Activated T-helper 2 cell treated with anti-CD3 and anti-CD28 coated beads, Interferon-gamma antibody, Interleukin-2, Interleukin-4, amounts not matched to agents 10 μg/mL and 5 μg/mL and 100 μg/mL, durations not matched to agents 14 hours and 24 hours and 36 hours (primary cell): ENCODE measurements around the gene TJP3. TPM values are rescaled to one million over a fixed set of nuclear protein-coding genes. Genes with fewer than 3 reads are reported as not detected.
A peak's percentile ranks its signal among the peaks of the same experiment; 100 is the strongest.
"Not testable (repeated sequence)": the region's sequence is repeated elsewhere in the genome, so short reads cannot be mapped to it uniquely, and the experiment has no call there.

Source experiments
- DNase-seq: peaks from one replicate; pipeline ENCODE4 v3.0.0; 2021; ENCODE audit warnings: low spot score
- H3K27ac Mint-ChIP-seq: one replicate; pipeline ENCODE4 v1.8.0; 2021; ENCODE audit warnings: mixed read lengths
- H3K27me3 Mint-ChIP-seq: one replicate; pipeline ENCODE4 v1.8.0; 2021; ENCODE audit warnings: low read depth, mixed read lengths
- H3K36me3 Mint-ChIP-seq: one replicate; pipeline ENCODE4 v1.8.0; 2021; ENCODE audit warnings: low read depth, mixed read lengths
- H3K4me1 Mint-ChIP-seq: one replicate; pipeline ENCODE4 v1.8.0; 2021; ENCODE audit warnings: low read depth, mixed read lengths
- H3K4me3 Mint-ChIP-seq: one replicate; pipeline ENCODE4 v1.8.0; 2021; ENCODE audit warnings: low read depth, mild to moderate bottlenecking, moderate library complexity, mixed read lengths
- H3K9me3 Mint-ChIP-seq: one replicate; pipeline ENCODE4 v1.8.0; 2021; ENCODE audit warnings: mixed read lengths
- intact Hi-C: fragments of 100-400 bp; cut with micrococcal nuclease; formaldehyde crosslinking; loops from one replicate; pipeline ENCODE4 v1.15.1; 2023
- total RNA-seq: library from RNA; stranded (reverse); gene quantifications from 2 replicates; pipeline ENCODE4 v1.2.3, GENCODE V29; 2022

Gene TJP3, protein sequence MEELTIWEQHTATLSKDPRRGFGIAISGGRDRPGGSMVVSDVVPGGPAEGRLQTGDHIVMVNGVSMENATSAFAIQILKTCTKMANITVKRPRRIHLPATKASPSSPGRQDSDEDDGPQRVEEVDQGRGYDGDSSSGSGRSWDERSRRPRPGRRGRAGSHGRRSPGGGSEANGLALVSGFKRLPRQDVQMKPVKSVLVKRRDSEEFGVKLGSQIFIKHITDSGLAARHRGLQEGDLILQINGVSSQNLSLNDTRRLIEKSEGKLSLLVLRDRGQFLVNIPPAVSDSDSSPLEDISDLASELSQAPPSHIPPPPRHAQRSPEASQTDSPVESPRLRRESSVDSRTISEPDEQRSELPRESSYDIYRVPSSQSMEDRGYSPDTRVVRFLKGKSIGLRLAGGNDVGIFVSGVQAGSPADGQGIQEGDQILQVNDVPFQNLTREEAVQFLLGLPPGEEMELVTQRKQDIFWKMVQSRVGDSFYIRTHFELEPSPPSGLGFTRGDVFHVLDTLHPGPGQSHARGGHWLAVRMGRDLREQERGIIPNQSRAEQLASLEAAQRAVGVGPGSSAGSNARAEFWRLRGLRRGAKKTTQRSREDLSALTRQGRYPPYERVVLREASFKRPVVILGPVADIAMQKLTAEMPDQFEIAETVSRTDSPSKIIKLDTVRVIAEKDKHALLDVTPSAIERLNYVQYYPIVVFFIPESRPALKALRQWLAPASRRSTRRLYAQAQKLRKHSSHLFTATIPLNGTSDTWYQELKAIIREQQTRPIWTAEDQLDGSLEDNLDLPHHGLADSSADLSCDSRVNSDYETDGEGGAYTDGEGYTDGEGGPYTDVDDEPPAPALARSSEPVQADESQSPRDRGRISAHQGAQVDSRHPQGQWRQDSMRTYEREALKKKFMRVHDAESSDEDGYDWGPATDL
- 0.41 and 0.48 TPM in 2 replicates for total RNA-seq

GRCh38 chr19:3708207-3708931 lies at the start of gene TJP3:
Gene TJP3, plus strand, starts transcription at chr19:3708384. Its CDS starts 20,049 bp downstream, at chr19:3728433.
- Mint-ChIP-seq H3K27ac (no peak within 1 kb of the TSS), H3K4me3 (no peak within 1 kb of the TSS), H3K36me3 (no peaks in the 10 kb centered on the region), H3K4me1 (no peaks in the 10 kb centered on the region), H3K27me3 (peaks cover 12% of the 10 kb centered on the region), H3K9me3 (no peaks in the 10 kb centered on the region)
- no peak for DNase-seq
- intact Hi-C loops: no loop called here

DNA sequence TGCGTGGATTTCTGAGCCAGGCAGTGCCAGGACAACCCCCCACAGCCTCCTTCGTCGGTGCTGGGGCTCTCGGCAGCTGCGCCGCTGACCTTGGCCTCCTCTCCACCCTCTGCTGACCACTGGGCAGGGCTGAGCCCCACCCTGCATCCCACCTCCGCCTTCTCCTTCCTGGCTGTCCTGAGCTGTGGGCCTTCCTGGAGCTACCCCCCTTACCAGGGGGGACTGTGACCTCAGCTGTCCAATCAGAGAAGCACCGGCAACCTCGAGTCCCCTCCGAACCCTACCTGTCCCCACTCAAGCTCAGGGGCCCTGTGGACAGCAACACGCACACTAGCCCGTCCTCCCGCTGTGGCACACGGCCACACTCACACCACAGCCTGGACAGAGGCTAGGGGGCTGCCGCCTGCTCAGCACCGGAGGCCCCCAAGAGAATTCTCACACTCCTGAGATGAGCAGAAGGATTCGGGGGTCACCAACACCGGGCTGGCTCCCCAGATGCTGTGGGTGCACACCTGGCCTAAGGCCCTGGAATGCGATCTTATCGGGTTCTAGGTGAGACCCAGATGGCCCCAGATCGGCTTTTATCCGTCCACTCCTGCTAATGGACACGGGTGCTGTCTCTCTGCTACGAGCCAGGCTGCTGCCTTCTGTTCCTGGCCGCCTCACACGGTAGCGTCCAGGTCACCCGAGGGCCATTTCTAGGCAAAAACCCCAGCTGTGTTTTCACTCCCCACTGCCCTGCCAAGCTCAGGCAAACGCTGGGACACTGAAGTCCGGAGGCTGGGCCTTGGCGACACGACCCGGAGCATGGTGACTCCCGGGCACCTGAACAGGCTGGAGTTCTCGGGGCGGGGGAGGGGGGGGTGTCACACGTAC lies 49.1 kb upstream of the TJP3 start:
- no peak overlapping the region for H3K4me3 Mint-ChIP-seq
- intact Hi-C loops: no loop called here
- DNase-seq: no peak
- no peak overlapping the region for H3K27ac Mint-ChIP-seq
- H3K27me3 Mint-ChIP-seq: no peaks in the 10 kb centered on the region
- H3K36me3 Mint-ChIP-seq: peaks cover 14% of the 10 kb centered on the region
- H3K9me3 Mint-ChIP-seq: no peaks in the 10 kb centered on the region
- no peaks in the 10 kb centered on the region for H3K4me1 Mint-ChIP-seq

DNA sequence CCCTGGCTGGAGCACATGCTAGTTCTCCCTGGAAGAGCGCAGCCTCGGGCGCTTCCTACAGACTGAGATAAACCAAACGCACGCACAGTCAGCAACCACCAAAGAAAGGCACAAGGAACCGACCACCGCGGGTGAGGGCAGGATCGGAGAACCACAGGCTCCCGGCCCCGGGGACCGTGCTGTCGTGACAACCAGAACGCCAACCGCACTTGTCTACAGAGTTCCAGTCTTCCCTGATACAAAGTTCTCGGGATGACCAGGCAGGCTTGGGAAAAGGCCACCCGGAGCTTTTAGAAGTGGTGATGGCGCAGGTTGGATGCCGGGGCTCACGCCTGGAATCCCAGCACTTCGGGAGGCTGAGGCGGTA lies 48.5 kb upstream of the TJP3 start:
- H3K36me3 Mint-ChIP-seq: peaks cover 14% of the 10 kb centered on the region
- intact Hi-C loops: no loop called here
- DNase-seq: no peak
- H3K27me3 Mint-ChIP-seq: no peaks in the 10 kb centered on the region
- H3K9me3 Mint-ChIP-seq: no peaks in the 10 kb centered on the region
- H3K27ac Mint-ChIP-seq: no peak overlapping the region
- H3K4me3 Mint-ChIP-seq: no peak overlapping the region
- no peaks in the 10 kb centered on the region for H3K4me1 Mint-ChIP-seq

- Mint-ChIP-seq H3K36me3 (peaks cover 14% of the 10 kb centered on the region), H3K27ac (no peak overlapping the region), H3K27me3 (no peaks in the 10 kb centered on the region), H3K4me3 (no peak overlapping the region), H3K9me3 (no peaks in the 10 kb centered on the region), H3K4me1 (no peaks in the 10 kb centered on the region)
- intact Hi-C loops: no loop called here
- no peak for DNase-seq
Measured at GRCh38 chr19:3660493-3661219, 47.5 kb upstream of the TJP3 start.

DNA sequence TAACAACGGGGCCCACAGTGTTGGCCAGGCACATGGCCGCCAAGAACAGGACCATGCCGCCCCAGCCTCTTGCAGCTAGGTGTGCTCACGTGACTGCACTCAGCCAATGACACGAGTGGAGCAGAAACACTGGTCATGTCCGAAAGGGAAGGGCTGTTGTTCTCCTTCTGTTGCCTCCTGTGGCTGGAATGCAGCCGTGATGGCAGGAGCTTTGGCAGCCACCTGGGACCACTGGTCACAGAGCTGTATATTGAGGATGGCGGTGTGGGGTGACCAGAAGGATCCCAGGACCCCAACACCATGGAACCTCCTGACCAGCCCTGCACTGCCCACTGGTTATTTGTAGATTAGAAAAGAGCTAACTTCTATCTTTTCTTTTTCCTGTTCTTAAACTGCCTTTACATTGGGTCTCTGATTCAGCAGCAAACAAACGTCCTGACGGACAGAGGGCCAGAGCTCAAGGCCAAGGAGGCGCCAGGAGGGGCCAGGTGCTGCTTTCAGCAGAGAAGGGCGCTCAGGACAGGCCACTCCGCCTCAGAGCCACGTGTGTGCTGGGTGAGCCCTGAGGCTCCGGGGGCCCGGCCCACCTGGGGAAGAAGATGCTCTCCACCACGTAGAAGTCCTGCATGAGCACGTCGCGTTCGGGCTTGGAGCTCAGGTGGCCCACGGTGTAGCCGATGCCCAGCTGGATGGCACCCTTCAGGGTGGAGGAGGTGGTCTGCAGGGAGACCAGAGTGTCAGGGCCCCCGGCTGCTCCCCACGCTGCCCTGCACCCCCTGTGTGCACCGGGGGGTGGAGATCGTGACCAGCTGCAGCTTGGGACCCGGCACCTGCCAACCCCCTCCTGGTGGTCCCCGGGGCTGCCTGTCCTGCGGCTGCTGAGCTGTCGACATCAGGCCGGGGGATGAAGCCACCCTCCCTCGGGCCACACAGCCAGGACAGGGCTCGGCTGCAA lies 46.6 kb upstream of the TJP3 start:
- Mint-ChIP-seq H3K4me1 (no peaks in the 10 kb centered on the region), H3K9me3 (no peaks in the 10 kb centered on the region), H3K27me3 (no peaks in the 10 kb centered on the region), H3K27ac (no peak overlapping the region), H3K4me3 (no peak overlapping the region), H3K36me3 (peaks cover 14% of the 10 kb centered on the region)
- intact Hi-C loops: no loop called here
- no peak for DNase-seq

DNA sequence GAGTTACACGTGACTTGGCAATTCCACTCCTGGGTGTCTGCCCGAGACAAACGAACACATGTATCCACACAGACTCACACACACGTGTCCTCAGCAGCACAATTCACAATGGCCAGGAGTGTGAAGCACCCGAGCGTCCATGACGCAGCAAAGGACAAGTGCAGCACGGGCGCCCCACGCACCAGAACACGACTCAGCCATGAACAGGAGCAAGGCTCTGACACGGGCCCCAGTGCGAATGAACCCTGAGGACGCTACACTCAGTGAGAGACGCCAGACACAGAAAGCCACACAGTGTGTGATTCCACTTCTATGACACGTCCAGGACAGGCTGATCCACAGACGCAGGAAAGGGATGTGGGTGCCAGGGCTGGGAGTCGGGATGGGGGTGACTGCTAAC lies 44.3 kb upstream of the TJP3 start:
- H3K27me3 Mint-ChIP-seq: no peaks in the 10 kb centered on the region
- intact Hi-C loops: no loop called here
- no peaks in the 10 kb centered on the region for H3K4me1 Mint-ChIP-seq
- H3K27ac Mint-ChIP-seq: no peak overlapping the region
- peaks cover 6% of the 10 kb centered on the region for H3K36me3 Mint-ChIP-seq
- no peak overlapping the region for H3K4me3 Mint-ChIP-seq
- no peaks in the 10 kb centered on the region for H3K9me3 Mint-ChIP-seq
- DNase-seq: no peak

- Mint-ChIP-seq H3K9me3 (no peaks in the 10 kb centered on the region), H3K27me3 (no peaks in the 10 kb centered on the region)
- intact Hi-C loops: no loop called here
Measured at GRCh38 chr19:3664879-3665642, 43.1 kb upstream of the TJP3 start.

DNA sequence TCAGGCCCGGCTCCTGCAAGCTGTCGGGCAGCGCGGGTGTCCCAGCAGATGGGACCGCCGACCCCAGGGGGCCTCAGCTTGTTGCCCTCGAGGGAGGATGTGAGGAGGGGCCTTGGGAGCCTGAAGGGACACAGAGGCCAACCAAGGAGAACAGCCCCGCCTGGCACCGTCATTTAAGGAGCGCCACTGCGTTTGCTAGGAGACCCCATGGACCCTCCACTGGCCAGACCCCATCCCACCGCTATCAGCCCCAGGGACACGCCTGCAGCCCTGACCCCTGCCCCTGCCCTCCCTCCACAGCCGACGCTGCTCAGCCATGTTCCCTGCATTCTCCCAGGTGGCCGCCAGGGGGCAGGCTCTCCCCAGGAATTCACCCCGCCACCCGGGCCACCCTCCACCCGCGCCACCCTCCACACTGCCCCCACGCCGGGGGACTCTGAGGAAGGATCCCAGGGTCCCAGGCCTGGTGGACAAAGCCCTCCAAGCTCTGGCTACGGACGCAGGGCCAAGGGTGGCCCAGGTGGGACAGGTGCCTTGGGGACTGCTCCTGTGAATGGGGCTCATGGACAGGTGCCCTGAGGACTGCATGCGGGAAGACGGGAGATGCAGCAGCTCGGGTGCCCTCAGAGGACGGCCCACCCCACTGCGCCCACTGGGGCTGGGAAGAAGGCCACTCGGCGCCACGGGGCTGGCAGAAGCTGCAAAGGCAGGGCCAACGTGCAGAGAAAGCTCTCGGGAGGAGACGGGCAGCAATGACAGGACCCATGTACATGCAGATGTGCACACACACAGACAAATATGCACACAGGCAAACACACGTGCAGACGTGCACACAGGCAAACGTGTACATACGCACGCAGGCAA lies 42.3 kb upstream of the TJP3 start:
- peak; percentile 63 for DNase-seq
- H3K4me3 Mint-ChIP-seq: no peak overlapping the region
- H3K36me3 Mint-ChIP-seq: peaks cover 6% of the 10 kb centered on the region
- intact Hi-C loops: loop anchor here (1.0 kb wide), 1 partner anchor 40 kb away; no protein-coding TSS in a partner anchor
- no peaks in the 10 kb centered on the region for H3K27me3 Mint-ChIP-seq
- no peaks in the 10 kb centered on the region for H3K9me3 Mint-ChIP-seq
- no peak overlapping the region for H3K27ac Mint-ChIP-seq
- H3K4me1 Mint-ChIP-seq: peaks cover 2% of the 10 kb centered on the region

More at GRCh38 chr19:3664879-3665642, 43.1 kb upstream of the TJP3 start:
- Mint-ChIP-seq H3K4me1 (no peaks in the 10 kb centered on the region), H3K27ac (no peak overlapping the region), H3K36me3 (peaks cover 6% of the 10 kb centered on the region), H3K4me3 (no peak overlapping the region)
- DNase-seq: no peak

- not testable (repeated sequence) for H3K4me1 Mint-ChIP-seq, H3K4me3 Mint-ChIP-seq, H3K27ac Mint-ChIP-seq, H3K9me3 Mint-ChIP-seq, DNase-seq, H3K27me3 Mint-ChIP-seq, H3K36me3 Mint-ChIP-seq
- intact Hi-C loops: loop anchor here (1.0 kb wide), 1 partner anchor 40 kb away; no protein-coding TSS in a partner anchor
Measured at GRCh38 chr19:3666545-3666856, 41.7 kb upstream of the TJP3 start.
